Measurements from ENCODE around the gene MNT. TPM values are rescaled to one million over a fixed set of nuclear protein-coding genes. Genes with fewer than 3 reads are reported as not detected.

The MNT gene
- total and polyA plus RNA-seq, 9 of the 15 experiments (the other 6 are each of a cell fraction or from before 2014, with no cell fraction given) = 0.18 to 23.8 (median 5.3) TPM

DNA sequence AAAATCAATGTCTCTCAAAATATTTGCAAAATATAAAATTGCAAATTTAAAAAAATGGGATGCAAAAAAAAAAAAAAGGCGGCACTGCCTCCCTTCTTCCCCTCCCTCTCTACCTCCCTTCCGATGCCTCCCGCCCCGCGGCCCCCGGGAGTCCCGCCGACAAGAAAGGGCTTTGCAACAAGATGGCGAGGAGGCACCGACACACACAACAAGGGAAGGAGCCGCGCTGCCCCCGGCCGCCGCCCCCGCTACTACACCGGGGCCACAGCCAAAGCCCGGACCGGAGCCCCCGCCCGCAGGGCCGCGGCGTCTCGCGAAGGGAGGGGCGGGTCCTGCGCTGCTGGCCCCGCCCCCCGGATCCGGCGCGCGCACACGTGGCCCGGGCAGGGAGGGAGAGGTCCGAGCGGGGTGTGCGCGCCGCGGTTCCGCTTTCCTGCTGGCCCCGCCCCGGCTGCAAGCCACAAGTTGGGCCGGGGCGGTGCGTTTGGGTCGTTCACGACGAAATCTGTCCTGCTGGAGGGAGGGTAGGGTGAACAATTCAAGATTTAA is at the start of gene MNT (continued):
- TF ChIP-seq, protein P1, sequence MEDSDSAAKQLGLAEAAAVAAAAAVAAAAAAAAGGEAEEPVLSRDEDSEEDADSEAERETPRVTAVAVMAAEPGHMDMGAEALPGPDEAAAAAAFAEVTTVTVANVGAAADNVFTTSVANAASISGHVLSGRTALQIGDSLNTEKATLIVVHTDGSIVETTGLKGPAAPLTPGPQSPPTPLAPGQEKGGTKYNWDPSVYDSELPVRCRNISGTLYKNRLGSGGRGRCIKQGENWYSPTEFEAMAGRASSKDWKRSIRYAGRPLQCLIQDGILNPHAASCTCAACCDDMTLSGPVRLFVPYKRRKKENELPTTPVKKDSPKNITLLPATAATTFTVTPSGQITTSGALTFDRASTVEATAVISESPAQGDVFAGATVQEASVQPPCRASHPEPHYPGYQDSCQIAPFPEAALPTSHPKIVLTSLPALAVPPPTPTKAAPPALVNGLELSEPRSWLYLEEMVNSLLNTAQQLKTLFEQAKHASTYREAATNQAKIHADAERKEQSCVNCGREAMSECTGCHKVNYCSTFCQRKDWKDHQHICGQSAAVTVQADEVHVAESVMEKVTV (CRISPR knock-in tag; IDR thresholded peaks at IDR 0.05) = no peak
- TF ChIP-seq PPARD (CRISPR knock-in tag; IDR thresholded peaks at IDR 0.05) (no peak), MED1 (CRISPR knock-in tag; IDR thresholded peaks at IDR 0.05; ENCODE audit: borderline replicate concordance) (no peak), MAFG (tag; conservative IDR thresholded peaks at IDR 0.05) (no peak), CCNT2 (IDR thresholded peaks at IDR 0.05; ENCODE audit: borderline replicate concordance, extremely low read depth, insufficient read length, low read depth, low read length) (peak; percentile 90), CREB1 (IDR thresholded peaks at IDR 0.05) (peak; percentile 49), CREB1 (CRISPR knock-in tag; IDR thresholded peaks at IDR 0.05) (no peak), MYC (IDR thresholded peaks at IDR 0.05; ENCODE audit: low read depth, low read length) (peak; percentile 71; the same call in 1 of the 2 replicates), MYC (CRISPR knock-in tag; IDR thresholded peaks at IDR 0.05; ENCODE audit: borderline replicate concordance, low read depth) (no peak), JUND (IDR thresholded peaks at IDR 0.05; ENCODE audit: borderline replicate concordance, low read depth, low read length) (peak; percentile 23; the same call in 1 of the 2 replicates), JUND (tag; IDR thresholded peaks at IDR 0.05; ENCODE audit: borderline replicate concordance, low read depth, low read length) (no peak; the same call in 2 of the 3 replicates), SIRT6 (IDR thresholded peaks at IDR 0.05; ENCODE audit: low read depth, low read length) (no peak), SPI1 (IDR thresholded peaks at IDR 0.05; ENCODE audit: borderline replicate concordance, low read depth, low read length) (peak; percentile 89), CREB5 (CRISPR knock-in tag; IDR thresholded peaks at IDR 0.05) (no peak), TAF7 (tag; IDR thresholded peaks at IDR 0.05) (peak; percentile 53), ZNF184 (CRISPR knock-in tag; IDR thresholded peaks at IDR 0.05) (no peak), CBFA2T3 (IDR thresholded peaks at IDR 0.05) (no peak), ZBTB2 (IDR thresholded peaks at IDR 0.05) (no peak), FOS (IDR thresholded peaks at IDR 0.05; ENCODE audit: extremely low read depth, insufficient read length) (no peak), NONO (IDR thresholded peaks at IDR 0.05; ENCODE audit: low read depth in 2 of 2, low read length in 1 of 2) (peak in 1 of 2 experiments; percentile 45; a peak in 1 of 4 replicates), VEZF1 (CRISPR knock-in tag; IDR thresholded peaks at IDR 0.05) (peak; percentile 92), SAFB2 (IDR thresholded peaks at IDR 0.05; ENCODE audit: borderline replicate concordance, low read depth, low read length, severe bottlenecking) (no peak), RHOXF2B (CRISPR knock-in tag; conservative IDR thresholded peaks at IDR 0.05) (no peak), FOXP1 (CRISPR knock-in tag; IDR thresholded peaks at IDR 0.05) (no peak)

All from K562 (cell line).